ENCODE results near the gene VTCN1. TPM values are rescaled to one million over a fixed set of nuclear protein-coding genes. Genes with fewer than 3 reads are reported as not detected.
A peak's percentile ranks its signal among the peaks of the same experiment; 100 is the strongest.

The VTCN1 gene
- total and polyA plus RNA-seq, 9 donors = 0.05 to 17.6 (median 0.83) TPM; not detected in 2

DNA sequence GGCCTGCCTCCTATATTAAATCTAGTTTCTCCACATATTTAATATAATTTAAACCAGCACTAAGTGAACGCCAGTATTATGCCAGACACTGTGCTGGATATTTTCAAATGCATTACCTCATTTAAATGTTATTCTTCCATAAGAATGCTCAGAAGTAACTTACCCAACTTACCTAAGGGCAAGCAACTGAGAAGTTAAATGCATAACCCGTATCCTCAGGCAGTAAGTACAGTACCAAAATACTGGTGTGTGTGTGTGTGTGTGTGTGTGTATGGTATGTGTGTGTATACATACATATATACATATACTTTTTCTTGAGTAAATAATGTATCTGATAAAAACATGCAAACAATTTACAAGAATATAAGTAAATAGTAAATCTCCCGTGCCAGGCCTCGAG, 80.2 kb downstream of the VTCN1 start:
- no peak for TF ChIP-seq POLR2A (IDR thresholded peaks at IDR 0.05)
- TF ChIP-seq, protein P1, sequence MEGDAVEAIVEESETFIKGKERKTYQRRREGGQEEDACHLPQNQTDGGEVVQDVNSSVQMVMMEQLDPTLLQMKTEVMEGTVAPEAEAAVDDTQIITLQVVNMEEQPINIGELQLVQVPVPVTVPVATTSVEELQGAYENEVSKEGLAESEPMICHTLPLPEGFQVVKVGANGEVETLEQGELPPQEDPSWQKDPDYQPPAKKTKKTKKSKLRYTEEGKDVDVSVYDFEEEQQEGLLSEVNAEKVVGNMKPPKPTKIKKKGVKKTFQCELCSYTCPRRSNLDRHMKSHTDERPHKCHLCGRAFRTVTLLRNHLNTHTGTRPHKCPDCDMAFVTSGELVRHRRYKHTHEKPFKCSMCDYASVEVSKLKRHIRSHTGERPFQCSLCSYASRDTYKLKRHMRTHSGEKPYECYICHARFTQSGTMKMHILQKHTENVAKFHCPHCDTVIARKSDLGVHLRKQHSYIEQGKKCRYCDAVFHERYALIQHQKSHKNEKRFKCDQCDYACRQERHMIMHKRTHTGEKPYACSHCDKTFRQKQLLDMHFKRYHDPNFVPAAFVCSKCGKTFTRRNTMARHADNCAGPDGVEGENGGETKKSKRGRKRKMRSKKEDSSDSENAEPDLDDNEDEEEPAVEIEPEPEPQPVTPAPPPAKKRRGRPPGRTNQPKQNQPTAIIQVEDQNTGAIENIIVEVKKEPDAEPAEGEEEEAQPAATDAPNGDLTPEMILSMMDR (IDR thresholded peaks at IDR 0.05) = no peak
- no peaks in the 10 kb centered on the region for H3K36me3 ChIP-seq
- no peaks in the 10 kb centered on the region for H3K9me3 ChIP-seq
- WGBS, 3 donors = 94 to 95% (median 94%) methylated on average over 4 of the region's 4 CpGs
- no peak for DNase-seq
- intact Hi-C loops (cut with DNase I) = no loop called here
- no peak overlapping the region for H3K27ac ChIP-seq
- H3K4me1 ChIP-seq (ENCODE audit: insufficient read depth) = no peaks in the 10 kb centered on the region
- H3K27me3 ChIP-seq = no peaks in the 10 kb centered on the region
- no peak overlapping the region for H3K4me3 ChIP-seq

DNA sequence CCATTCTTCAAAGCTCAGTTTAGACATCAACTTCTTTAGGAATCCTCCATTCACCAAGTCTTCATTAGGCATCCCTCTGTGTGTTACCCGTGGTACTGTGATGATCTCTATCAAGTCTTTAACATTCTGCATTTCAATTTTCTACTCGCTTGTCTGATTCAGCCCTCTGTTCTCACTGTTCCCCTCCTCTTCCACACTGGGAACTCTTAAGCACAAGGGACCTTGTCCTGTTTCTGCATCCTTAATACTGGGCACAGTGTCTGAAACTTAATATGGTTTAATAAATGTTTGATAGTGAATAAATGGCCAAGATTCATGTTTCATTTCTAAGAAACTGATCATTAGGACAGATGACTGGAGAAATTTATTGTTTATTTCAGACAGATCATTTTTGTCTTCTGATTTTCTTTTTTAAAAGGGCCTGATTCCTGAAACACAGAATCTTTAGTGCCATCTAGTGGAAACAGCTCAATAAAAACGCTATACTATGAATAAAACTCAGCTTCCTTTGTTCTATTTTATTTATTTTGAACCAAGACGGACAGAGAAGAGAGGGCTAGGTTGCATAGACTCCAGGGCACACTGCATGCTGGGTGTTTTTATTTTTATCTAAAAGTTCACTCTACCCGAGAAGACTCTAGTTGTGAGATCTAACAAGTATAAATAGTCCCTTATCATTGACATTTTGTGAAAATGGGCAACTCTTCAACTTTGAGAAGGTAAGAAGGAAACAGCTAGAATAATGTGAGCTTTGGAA, 82.2 kb downstream of the VTCN1 start:
- H3K4me3 ChIP-seq = no peak overlapping the region
- intact Hi-C loops (cut with DNase I) = loop anchor here in 2 of 4 donors (5.0 kb wide), 2 partner anchors 56 to 61 kb away; no protein-coding TSS in a partner anchor
- no peak for TF ChIP-seq EP300 (IDR thresholded peaks at IDR 0.05)
- TF ChIP-seq, protein P1 (IDR thresholded peaks at IDR 0.05) = peak in 1 of 3 donors; percentile 42
- 18 to 21% (median 19%) methylated on average over 5 of the region's 5 CpGs for WGBS, 3 donors
- no peaks in the 10 kb centered on the region for H3K9me3 ChIP-seq
- H3K27ac ChIP-seq = no peak overlapping the region
- no peak for DNase-seq
- H3K27me3 ChIP-seq = no peaks in the 10 kb centered on the region
- no peaks in the 10 kb centered on the region for H3K4me1 ChIP-seq (ENCODE audit: insufficient read depth)
- no peaks in the 10 kb centered on the region for H3K36me3 ChIP-seq

DNA sequence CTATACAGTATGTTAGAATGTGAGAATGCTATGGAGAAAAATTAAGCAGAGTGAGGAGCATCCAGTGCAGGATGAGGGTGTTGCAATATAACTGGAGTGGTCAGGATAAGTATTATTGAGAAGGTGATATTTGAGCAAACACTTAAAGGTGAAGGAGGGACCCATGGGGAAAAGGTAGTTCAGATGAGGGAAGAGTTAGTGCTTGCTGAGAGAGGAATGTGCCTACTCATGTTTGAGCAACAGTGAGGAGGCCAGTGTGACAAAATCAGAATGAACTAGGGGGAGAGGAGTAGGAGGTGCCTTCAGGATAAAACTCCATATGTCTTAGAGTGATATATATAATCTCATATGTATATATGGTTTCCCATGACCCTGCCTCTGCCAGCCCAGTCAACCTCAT, 82.9 kb downstream of the VTCN1 start:
- no peak for DNase-seq
- H3K27me3 ChIP-seq = no peaks in the 10 kb centered on the region
- H3K36me3 ChIP-seq = no peaks in the 10 kb centered on the region
- H3K4me3 ChIP-seq = no peak overlapping the region
- TF ChIP-seq EP300 (IDR thresholded peaks at IDR 0.05) (no peak), POLR2A (IDR thresholded peaks at IDR 0.05) (no peak)
- TF ChIP-seq, protein P1 (IDR thresholded peaks at IDR 0.05) = no peak
- H3K4me1 ChIP-seq (ENCODE audit: insufficient read depth) = no peaks in the 10 kb centered on the region
- no peak overlapping the region for H3K27ac ChIP-seq
- no peaks in the 10 kb centered on the region for H3K9me3 ChIP-seq
- intact Hi-C loops (cut with DNase I) = loop anchor here in 2 of 4 donors (5.0 kb wide), 2 partner anchors 55 to 60 kb away; no protein-coding TSS in a partner anchor

DNA sequence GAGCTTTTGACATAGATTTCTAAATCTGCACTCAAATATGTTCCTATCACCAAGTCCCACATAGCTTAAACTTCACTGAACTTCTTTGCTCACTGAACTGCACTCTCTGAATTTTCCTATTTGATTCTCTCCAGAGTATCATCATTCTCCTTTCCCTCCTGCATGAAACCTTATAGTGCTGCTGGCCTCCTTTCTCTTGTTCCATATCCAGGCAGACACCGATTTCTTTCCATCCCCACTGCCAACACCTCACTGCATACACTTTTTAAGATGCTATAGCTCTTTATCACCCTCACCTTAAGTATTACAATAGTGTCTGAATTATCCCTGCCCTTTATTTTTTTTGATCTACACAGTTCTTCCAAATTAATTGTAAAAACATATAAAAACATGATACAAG, 86.1 kb downstream of the VTCN1 start:
- no peak overlapping the region for H3K27ac ChIP-seq
- no peak for DNase-seq
- 73 to 86% (median 79%) methylated on average over 1 of the region's 1 CpG for WGBS, 3 donors
- H3K9me3 ChIP-seq = no peaks in the 10 kb centered on the region
- peaks cover 3% of the 10 kb centered on the region for H3K4me1 ChIP-seq (ENCODE audit: insufficient read depth)
- H3K4me3 ChIP-seq = no peak overlapping the region
- intact Hi-C loops (cut with DNase I) = loop anchor here in 2 of 4 donors (5.0 kb wide), 2 partner anchors 52 to 57 kb away; no protein-coding TSS in a partner anchor
- no peak for TF ChIP-seq EP300 (IDR thresholded peaks at IDR 0.05)
- TF ChIP-seq POLR2A (IDR thresholded peaks at IDR 0.05) = no peak
- TF ChIP-seq, protein P1 (IDR thresholded peaks at IDR 0.05) = no peak
- no peaks in the 10 kb centered on the region for H3K36me3 ChIP-seq
- H3K27me3 ChIP-seq = no peaks in the 10 kb centered on the region

Data from ovary (tissue), 9 donors.